Activated CD4-positive, alpha-beta T cell treated with anti-CD3 and anti-CD28 coated beads for 1 hour (primary cell): ENCODE measurements around the gene ZNF879.
A peak's percentile ranks its signal among the peaks of the same experiment; 100 is the strongest.

Experiments used
- DNase-seq: peaks from one replicate; pipeline ENCODE4 v3.0.0-alpha.2; 2020

ZNF879 gene

GRCh38 chr5:179033004-179033580 is 9.5 kb downstream of the ZNF879 start:
- no peak for DNase-seq

- DNase-seq = no peak
Observed at GRCh38 chr5:179044765-179045164, 21.2 kb downstream of the ZNF879 start.

- DNase-seq = no peak
Observed at GRCh38 chr5:179051784-179052183, 28.2 kb downstream of the ZNF879 start.

GRCh38 chr5:179054036-179054785 is 30.6 kb downstream of the ZNF879 start:
- no peak for DNase-seq

GRCh38 chr5:179054876-179055275 is 31.3 kb downstream of the ZNF879 start:
- no peak for DNase-seq

- DNase-seq = no peak
Observed at GRCh38 chr5:179055436-179055835, 31.8 kb downstream of the ZNF879 start.

GRCh38 chr5:179055841-179056240 is 32.2 kb downstream of the ZNF879 start:
- DNase-seq = no peak

GRCh38 chr5:179060116-179061008 is 36.8 kb downstream of the ZNF879 start, which contains the start of gene ZNF354C:
Gene ZNF354C, plus strand, starts transcription at chr5:179060373. Its CDS starts 1,696 bp downstream, at chr5:179062069.
- DNase-seq = peak; percentile 79

GRCh38 chr5:179061025-179061424 is 37.4 kb downstream of the ZNF879 start:
- no peak for DNase-seq

- no peak for DNase-seq
Observed at GRCh38 chr5:179065703-179066102, 42.1 kb downstream of the ZNF879 start.

GRCh38 chr5:179079165-179079987 is 55.8 kb downstream of the ZNF879 start:
- DNase-seq = no peak

GRCh38 chr5:179080724-179081123 is 57.1 kb downstream of the ZNF879 start:
- no peak for DNase-seq
